IMR-90 (cell line): Measurements from ENCODE around the gene CREBL2. TPM values are rescaled to one million over a fixed set of nuclear protein-coding genes. Genes with fewer than 3 reads are reported as not detected.
A peak's percentile ranks its signal among the peaks of the same experiment; 100 is the strongest.

Source experiments
- ATAC-seq: fragments of 200-7000 bp; cut with Tn5 transposase; 2 replicates; pipeline ENCODE4 v1.9.1; 2020; ENCODE audit warnings: low read depth, mild to moderate bottlenecking, moderate library complexity
- BruUV-seq: library from RNA; stranded (reverse); fragments of 400-500 nt; replicated peaks from 2 replicates; lab custom pipeline; 2021; lab: Mats Ljungman, UMichigan
- CTCF ChIA-PET: fragments of 300-600 bp; formaldehyde crosslinking; extraction: SDS; loops from one replicate; lab custom pipeline; 2021; ENCODE audit warnings: antibody characterized with exemption; lab: Yijun Ruan, JAX
- POLR2A ChIA-PET: fragments of 300-600 bp; sonication (Branson Sonifier 250); formaldehyde crosslinking; loops from one replicate; lab custom pipeline; 2022; ENCODE audit warnings: antibody characterized with exemption; ENCODE audit not compliant: unreplicated experiment; lab: Charles Lee
- DNase-seq: peaks from one replicate; pipeline ENCODE4 v3.0.0; 2013
- H2AFZ ChIP-seq: replicated peaks from 2 replicates; pipeline ENCODE3; 2013; ENCODE audit warnings: low read length, mild to moderate bottlenecking; ENCODE audit not compliant: poor library complexity
- H2AK5ac ChIP-seq: 2 replicates; pipeline ENCODE4 v1.6.1; 2013; ENCODE audit warnings: low read depth, low read length, inconsistent platforms
- H2AK9ac ChIP-seq: replicated peaks from 2 replicates; pipeline ENCODE3; 2013; ENCODE audit warnings: mild to moderate bottlenecking, low read depth, low read length, moderate library complexity; ENCODE audit not compliant: poor library complexity
- H2BK120ac ChIP-seq: 2 replicates; pipeline ENCODE4 v1.6.1; 2013; ENCODE audit warnings: low read depth, low read length, inconsistent platforms
- H2BK15ac ChIP-seq: 3 replicates; pipeline ENCODE4 v1.6.1; 2013; ENCODE audit warnings: low read depth, low read length, inconsistent platforms
- H2BK20ac ChIP-seq: 2 replicates; pipeline ENCODE4 v1.6.1; 2013; ENCODE audit warnings: low read depth, mild to moderate bottlenecking, inconsistent platforms, low read length, moderate library complexity
- H2BK5ac ChIP-seq: 2 replicates; pipeline ENCODE4 v1.6.1; 2013; ENCODE audit warnings: mild to moderate bottlenecking, low read depth, low read length, inconsistent platforms; ENCODE audit not compliant: poor library complexity, severe bottlenecking
- H3K14ac ChIP-seq: replicated peaks from 2 replicates; pipeline ENCODE4 v1.6.1; 2013; ENCODE audit warnings: low read depth, low read length, inconsistent platforms
- H3K18ac ChIP-seq: 2 replicates; pipeline ENCODE4 v1.6.1; 2013; ENCODE audit warnings: low read depth, low read length, control low read depth
- H3K23ac ChIP-seq: 2 replicates; pipeline ENCODE4 v1.6.1; 2013; ENCODE audit warnings: low read depth, low read length, inconsistent platforms
- H3K27ac ChIP-seq: 2 replicates; pipeline ENCODE4 v1.5.1; 2013; ENCODE audit warnings: mild to moderate bottlenecking, control low read depth, low read length; ENCODE audit not compliant: insufficient read depth
- H3K27me3 ChIP-seq: 2 replicates; pipeline ENCODE4 v1.6.1; 2013; ENCODE audit warnings: low read length; ENCODE audit not compliant: control insufficient read depth, insufficient read depth
- H3K36me3 ChIP-seq: 2 replicates; pipeline ENCODE4 v1.6.1; 2013; ENCODE audit warnings: low read length, mixed read lengths; ENCODE audit not compliant: control insufficient read depth, insufficient read depth
- H3K4ac ChIP-seq: 2 replicates; pipeline ENCODE4 v1.6.1; 2013; ENCODE audit warnings: low read depth, low read length, inconsistent platforms
- H3K4me1 ChIP-seq: 2 replicates; pipeline ENCODE4 v1.6.1; 2013; ENCODE audit warnings: low read length, mixed read lengths; ENCODE audit not compliant: control insufficient read depth, insufficient read depth
- H3K4me2 ChIP-seq: 2 replicates; pipeline ENCODE4 v1.6.1; 2013; ENCODE audit warnings: low read depth, mild to moderate bottlenecking, control low read depth, low read length, moderate library complexity
- H3K4me3 ChIP-seq: 2 replicates; pipeline ENCODE4 v1.5.1; 2013; ENCODE audit warnings: low read depth, mild to moderate bottlenecking, control low read depth, low read length, moderate library complexity; ENCODE audit not compliant: insufficient read depth
- H3K56ac ChIP-seq: 2 replicates; pipeline ENCODE4 v1.6.1; 2013; ENCODE audit warnings: low read length, inconsistent platforms; ENCODE audit not compliant: insufficient read depth; ENCODE audit errors: extremely low read depth
- H3K79me1 ChIP-seq, 2 experiments: 2 replicates each; pipeline ENCODE4 v1.6.1; 2013; ENCODE audit warnings: low read length in 2 of 2, inconsistent platforms in 1 of 2, low read depth in 1 of 2
- H3K9ac ChIP-seq: 2 replicates; pipeline ENCODE4 v1.6.1; 2013; ENCODE audit warnings: low read depth, low read length, control low read depth
- H3K9me1 ChIP-seq: 2 replicates; pipeline ENCODE4 v1.6.1; 2013; ENCODE audit warnings: low read length, inconsistent platforms; ENCODE audit not compliant: insufficient read depth
- H3K9me3 ChIP-seq: 2 replicates; pipeline ENCODE4 v1.6.1; 2013; ENCODE audit warnings: low read length; ENCODE audit not compliant: control insufficient read depth, insufficient read depth
- H4K20me1 ChIP-seq: 2 replicates; pipeline ENCODE4 v1.6.1; 2013; ENCODE audit warnings: low read length, inconsistent platforms; ENCODE audit not compliant: insufficient read depth
- H4K5ac ChIP-seq: 2 replicates; pipeline ENCODE4 v1.6.1; 2013; ENCODE audit warnings: mild to moderate bottlenecking, low read depth, low read length, control low read depth
- H4K8ac ChIP-seq, 2 experiments: 2 replicates each; pipeline ENCODE4 v1.6.1; 2013; ENCODE audit warnings: low read depth in 2 of 2, low read length in 2 of 2, control low read depth in 1 of 2, inconsistent platforms in 1 of 2
- H4K91ac ChIP-seq: 2 replicates; pipeline ENCODE4 v1.6.1; 2013; ENCODE audit warnings: low read depth, low read length, inconsistent platforms; ENCODE audit not compliant: insufficient read depth
- BHLHE40 ChIP-seq: fragments of 150-350 bp; IDR thresholded peaks from 2 replicates; pipeline ENCODE4 v1.6.1; 2016; ENCODE audit warnings: mild to moderate bottlenecking, low read depth, low read length
- CEBPB ChIP-seq: IDR thresholded peaks from 2 replicates; pipeline ENCODE4 v1.6.1; 2012; ENCODE audit warnings: low read depth, low read length, improper control_type of control experiment
- CHD1 ChIP-seq: IDR thresholded peaks from 2 replicates; pipeline ENCODE4 v1.6.1; 2012; ENCODE audit warnings: low read depth, low read length, improper control_type of control experiment
- CTCF ChIP-seq: conservative IDR thresholded peaks from 2 replicates; pipeline ENCODE4 v1.5.1; 2012; ENCODE audit warnings: mild to moderate bottlenecking, low read depth, low read length, improper control_type of control experiment
- FOS ChIP-seq: fragments of 150-350 bp; IDR thresholded peaks from 2 replicates; pipeline ENCODE4 v1.6.1; 2016; ENCODE audit warnings: low read depth, low read length
- NFE2L2 ChIP-seq: fragments of 150-350 bp; IDR thresholded peaks from 2 replicates; pipeline ENCODE4 v1.6.1; 2016; ENCODE audit warnings: low read depth, mild to moderate bottlenecking, low read length
- RAD21 ChIP-seq: IDR thresholded peaks from 2 replicates; pipeline ENCODE4 v1.6.1; 2012; ENCODE audit warnings: low read length, improper control_type of control experiment
- RCOR1 ChIP-seq: IDR thresholded peaks from 2 replicates; pipeline ENCODE4 v1.6.1; 2012; ENCODE audit warnings: mild to moderate bottlenecking, low read length, improper control_type of control experiment; ENCODE audit not compliant: insufficient replicate concordance
- SMC3 ChIP-seq: fragments of 150-350 bp; IDR thresholded peaks from 2 replicates; pipeline ENCODE4 v1.6.1; 2016; ENCODE audit warnings: low read depth, mild to moderate bottlenecking, antibody characterized with exemption, low read length, moderate library complexity
- USF2 ChIP-seq: fragments of 150-350 bp; IDR thresholded peaks from 2 replicates; pipeline ENCODE4 v1.6.1; 2017; ENCODE audit warnings: mild to moderate bottlenecking, antibody characterized with exemption, low read length, low read depth
- WGBS, 2 experiments: methylation state at CpG; one replicate each; pipeline versions ENCODE4 v1.1.5 to v1.1.7; 2013; ENCODE audit warnings: missing lambda C conversion rate in 2 of 2; ENCODE audit not compliant: insufficient read length in 1 of 2; ENCODE audit errors: extremely low coverage in 2 of 2; 5-methylcytosine and 5-hydroxymethylcytosine counted together
- dilution Hi-C: fragments of 300-500 bp; cut with HindIII; formaldehyde crosslinking; loops from one replicate; pipeline ENCODE4 v1.14.3; 2018; ENCODE audit warnings: low sequenced_read_pairs; ENCODE audit not compliant: unreplicated experiment
- in situ Hi-C: fragments of 300-500 bp; cut with MboI; formaldehyde crosslinking; loops from 3 replicates; pipeline ENCODE4 v1.14.3; 2019; ENCODE audit warnings: low sequenced_read_pairs, inconsistent platforms, mixed read lengths
- intact Hi-C: fragments of 100-400 bp; cut with micrococcal nuclease; formaldehyde crosslinking; loops from 2 replicates; pipeline ENCODE4 v1.10.0; 2022
- polyA plus RNA-seq, 3 experiments: library from polyadenylated mRNA; depleted of rRNA; stranded (reverse); fragments of >200 nt; gene quantifications; 2 replicates each; pipeline ENCODE4 v1.2.3, GENCODE V29; 2012; ENCODE audit warnings: low replicate concordance in 1 of 3
- total RNA-seq: library from RNA; depleted of rRNA; stranded (reverse); fragments of >200 nt; gene quantifications from 2 replicates; pipeline ENCODE4 v1.2.3, GENCODE V29; 2012
- TF ChIP-seq, protein P1 (sequence below): fragments of 150-350 bp; IDR thresholded peaks from 2 replicates; pipeline ENCODE4 v1.6.1; 2016; ENCODE audit warnings: low read depth, mild to moderate bottlenecking, low read length, moderate library complexity, borderline replicate concordance

CREBL2 gene
- total and polyA plus RNA-seq, 2 of the 4 experiments (the other 2 are of a cell fraction) = 11.5 to 19.0 TPM

GRCh38 chr12:12645485-12645884 is 33.8 kb downstream of the CREBL2 start:
- Histone ChIP-seq H2AFZ (peak overlapping the region; percentile 27), H3K4me2 (peak overlapping the region; percentile 95), H3K4ac (peak overlapping the region; percentile 68), H2AK9ac (no peak overlapping the region), H2BK15ac (peak overlapping the region; percentile 56; the same call in 1 of the 3 replicates), H4K5ac (peak overlapping the region; percentile 32; the same call in 1 of the 2 replicates), H3K27ac (peak overlapping the region; percentile 15), H4K20me1 (no peaks in the 10 kb centered on the region), H3K9me1 (peaks cover 6% of the 10 kb centered on the region), H4K8ac (peak overlapping the region in 1 of 2 experiments; percentile 16; a peak in 1 of 4 replicates), H3K4me1 (peaks cover 9% of the 10 kb centered on the region), H2AK5ac (peak overlapping the region; percentile 87), H3K23ac (no peak overlapping the region), H3K9ac (no peak overlapping the region), H3K4me3 (no peak overlapping the region), H3K14ac (no peak overlapping the region; the same call in 1 of the 2 replicates), H2BK5ac (peak overlapping the region; percentile 69), H3K9me3 (peaks cover 17% of the 10 kb centered on the region), H4K91ac (peak overlapping the region; percentile 35), H3K36me3 (peaks cover 7% of the 10 kb centered on the region; the same call in 1 of the 2 replicates), H3K56ac (no peak overlapping the region), H3K79me1 (peaks cover 0 to 5% of the 10 kb centered on the region in 2 experiments; a peak in 1 of 4 replicates), H3K18ac (peak overlapping the region; percentile 79; the same call in 1 of the 2 replicates), H2BK20ac (peak overlapping the region; percentile 65; the same call in 1 of the 2 replicates), H2BK120ac (peak overlapping the region; percentile 67), H3K27me3 (no peaks in the 10 kb centered on the region)
- intact Hi-C loops (no loop called here), dilution Hi-C loops (no loop called here), in situ Hi-C loops (no loop called here)
- peak; percentile 54 for ATAC-seq
- no peak for TF ChIP-seq RCOR1
- TF ChIP-seq USF2 = no peak
- TF ChIP-seq FOS = no peak
- no peak for TF ChIP-seq BHLHE40
- TF ChIP-seq NFE2L2 = no peak
- 0 out of 2 replicates have a peak, but pooled peaks have one; percentile 7 for TF ChIP-seq RAD21
- no peak for TF ChIP-seq CEBPB
- TF ChIP-seq, protein P1, sequence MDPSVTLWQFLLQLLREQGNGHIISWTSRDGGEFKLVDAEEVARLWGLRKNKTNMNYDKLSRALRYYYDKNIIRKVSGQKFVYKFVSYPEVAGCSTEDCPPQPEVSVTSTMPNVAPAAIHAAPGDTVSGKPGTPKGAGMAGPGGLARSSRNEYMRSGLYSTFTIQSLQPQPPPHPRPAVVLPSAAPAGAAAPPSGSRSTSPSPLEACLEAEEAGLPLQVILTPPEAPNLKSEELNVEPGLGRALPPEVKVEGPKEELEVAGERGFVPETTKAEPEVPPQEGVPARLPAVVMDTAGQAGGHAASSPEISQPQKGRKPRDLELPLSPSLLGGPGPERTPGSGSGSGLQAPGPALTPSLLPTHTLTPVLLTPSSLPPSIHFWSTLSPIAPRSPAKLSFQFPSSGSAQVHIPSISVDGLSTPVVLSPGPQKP = no peak
- TF ChIP-seq CTCF = peak; percentile 47
- TF ChIP-seq SMC3 = peak; percentile 17; the same call in 1 of the 2 replicates
- no peak for TF ChIP-seq CHD1
- BruUV-seq = no TSS peak
- ChIA-PET POLR2A (no interaction called here), CTCF (interaction anchor here (0.7 to 1.3 kb wide), 6 partner anchors 10 to 44 kb away, joined by 3 to 4 read pairs (median 4); no protein-coding TSS in a partner anchor)
- DNase-seq = peak; percentile 40
- no CpG with 5 or more reads among the region's 3 CpGs for WGBS, 2 experiments
